ENCODE data around the gene PHF12. TPM values are rescaled to one million over a fixed set of nuclear protein-coding genes. Genes with fewer than 3 reads are reported as not detected.

Gene PHF12
- total and polyA plus RNA-seq, 2 of the 13 experiments (the other 11 are each of a cell fraction or from before 2014, with no cell fraction given), result 9.8 to 17.1 TPM

GRCh38 chr17:28857905-28858800 is 93.2 kb downstream of the PHF12 start:
- BruUV-seq (replicated peaks), result no TSS peak
- peaks cover 19 to 29% of the 10 kb centered on the region in 2 experiments; a peak in 4 of 5 replicates for H3K36me3 ChIP-seq (replicated peaks in 1 of 2; ENCODE audit: control insufficient read depth in 1 of 2, insufficient read depth in 2 of 2, low read length in 2 of 2)
- intact Hi-C loops (cut with micrococcal nuclease; ENCODE audit: unreplicated experiment) (no loop called here), in situ Hi-C loops (cut with HindIII; ENCODE audit: extremely low pct_ligation_motif_present, low pct_unique_long_range_greater_than_20kb) (no loop called here)
- H3K79me2 ChIP-seq (ENCODE audit: insufficient read depth, low read length), result peaks cover 18% of the 10 kb centered on the region
- peaks cover 24% of the 10 kb centered on the region for H3K4me1 ChIP-seq (ENCODE audit: insufficient read depth, low read length)
- no peak for ATAC-seq
- no peaks in the 10 kb centered on the region for H3K9me3 ChIP-seq (ENCODE audit: low read length)
- CTCF ChIA-PET (ENCODE audit: low intra/inter-chr PET ratio, low total read pairs), result no interaction called here
- FAIRE-seq, result no peak
- H3K4me2 ChIP-seq (ENCODE audit: low read depth, low read length), result no peak overlapping the region
- no peak for DNase-seq (ENCODE audit: low spot score)
- no peak overlapping the region for H3K4me3 ChIP-seq (replicated peaks in 1 of 3; ENCODE audit: insufficient read depth in 1 of 3, low read depth in 2 of 3, low read length in 3 of 3)
- WGBS (ENCODE audit: low lambda C conversion rate), result 100% methylated on average over 3 of the region's 3 CpGs
- TF ChIP-seq KAT8 (CRISPR knock-in tag; IDR thresholded peaks at IDR 0.05) (no peak), KLF16 (CRISPR knock-in tag; IDR thresholded peaks at IDR 0.05) (no peak), MTA1 (CRISPR knock-in tag; IDR thresholded peaks at IDR 0.05; ENCODE audit: borderline replicate concordance) (no peak), SALL1 (CRISPR knock-in tag; IDR thresholded peaks at IDR 0.05) (no peak), GTF3A (CRISPR knock-in tag; conservative IDR thresholded peaks at IDR 0.05) (no peak)
- no peak overlapping the region for H2AFZ ChIP-seq (ENCODE audit: low read length)
- no peak overlapping the region for H3K27ac ChIP-seq (ENCODE audit: extremely low read length, insufficient read depth, low read length)
- H4K20me1 ChIP-seq (ENCODE audit: insufficient read depth, low read length), result no peaks in the 10 kb centered on the region
- peaks cover 0 to 2% of the 10 kb centered on the region in 2 experiments; a peak in 1 of 5 replicates for H3K27me3 ChIP-seq (ENCODE audit: control insufficient read depth in 1 of 2, insufficient read depth in 2 of 2, low read length in 2 of 2)
- H3K9ac ChIP-seq (ENCODE audit: insufficient read depth, low read depth, low read length), result no peak overlapping the region
- POLR2A ChIA-PET, result interaction anchor here (1.4 kb wide), 1 partner anchor 15 kb away, joined by 4 read pairs; the partner anchor contains the start of gene FAM222B

DNA sequence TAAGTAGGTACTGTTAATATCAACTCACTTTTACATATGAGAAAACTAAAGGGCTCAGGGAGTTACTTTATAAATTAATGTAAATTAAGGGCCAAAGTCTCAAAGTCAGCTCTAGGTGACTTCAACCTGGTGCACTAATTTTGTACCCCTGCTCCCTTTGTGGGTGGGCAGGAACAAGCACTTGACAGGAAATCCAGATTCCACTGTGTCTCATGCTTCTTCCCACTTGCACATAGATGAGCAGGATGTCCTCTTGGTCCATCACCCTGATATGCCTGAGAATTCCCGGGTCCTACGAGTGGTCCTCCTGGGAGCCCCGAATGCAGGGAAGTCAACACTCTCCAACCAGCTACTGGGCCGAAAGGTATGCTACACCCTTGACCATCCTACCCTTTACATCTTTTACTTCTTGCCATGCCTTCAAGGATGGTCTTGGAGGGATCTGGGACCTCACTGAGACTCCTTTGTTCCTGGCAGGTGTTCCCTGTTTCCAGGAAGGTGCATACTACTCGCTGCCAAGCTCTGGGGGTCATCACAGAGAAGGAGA is 95.2 kb downstream of the PHF12 start:
- intact Hi-C loops (cut with micrococcal nuclease; ENCODE audit: unreplicated experiment), result no loop called here
- TF ChIP-seq ZNF550 (CRISPR knock-in tag; IDR thresholded peaks at IDR 0.05; ENCODE audit: borderline replicate concordance) (no peak), TGIF2 (CRISPR knock-in tag; IDR thresholded peaks at IDR 0.05) (no peak), MEIS2 (CRISPR knock-in tag; IDR thresholded peaks at IDR 0.05) (no peak), CREBL2 (CRISPR knock-in tag; IDR thresholded peaks at IDR 0.05; ENCODE audit: borderline replicate concordance) (no peak), RFXANK (CRISPR knock-in tag; IDR thresholded peaks at IDR 0.05) (no peak), KLF6 (CRISPR knock-in tag; IDR thresholded peaks at IDR 0.05) (no peak), TBX3 (IDR thresholded peaks at IDR 0.05; ENCODE audit: borderline replicate concordance) (no peak), ZMYM2 (CRISPR knock-in tag; IDR thresholded peaks at IDR 0.05) (no peak), TCF7 (IDR thresholded peaks at IDR 0.05; ENCODE audit: low read depth) (no peak)
- TF ChIP-seq, protein P1, sequence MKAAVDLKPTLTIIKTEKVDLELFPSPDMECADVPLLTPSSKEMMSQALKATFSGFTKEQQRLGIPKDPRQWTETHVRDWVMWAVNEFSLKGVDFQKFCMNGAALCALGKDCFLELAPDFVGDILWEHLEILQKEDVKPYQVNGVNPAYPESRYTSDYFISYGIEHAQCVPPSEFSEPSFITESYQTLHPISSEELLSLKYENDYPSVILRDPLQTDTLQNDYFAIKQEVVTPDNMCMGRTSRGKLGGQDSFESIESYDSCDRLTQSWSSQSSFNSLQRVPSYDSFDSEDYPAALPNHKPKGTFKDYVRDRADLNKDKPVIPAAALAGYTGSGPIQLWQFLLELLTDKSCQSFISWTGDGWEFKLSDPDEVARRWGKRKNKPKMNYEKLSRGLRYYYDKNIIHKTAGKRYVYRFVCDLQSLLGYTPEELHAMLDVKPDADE (CRISPR knock-in tag; IDR thresholded peaks at IDR 0.05), result no peak

More for the DNA sequence above, 95.2 kb downstream of the PHF12 start:
- H3K4me2 ChIP-seq (ENCODE audit: low read depth, low read length), result peak overlapping the region; percentile 100
- ATAC-seq (no peak), FAIRE-seq (no peak), DNase-seq (ENCODE audit: low spot score) (no peak)
- peaks cover 18% of the 10 kb centered on the region for H3K79me2 ChIP-seq (ENCODE audit: insufficient read depth, low read length)
- in situ Hi-C loops (cut with HindIII; ENCODE audit: extremely low pct_ligation_motif_present, low pct_unique_long_range_greater_than_20kb), result no loop called here
- peak overlapping the region; percentile 83; the same call in 1 of the 2 replicates for H3K9ac ChIP-seq (ENCODE audit: insufficient read depth, low read depth, low read length)
- H2AFZ ChIP-seq (ENCODE audit: low read length), result no peak overlapping the region
- POLR2A ChIA-PET, result no interaction called here
- BruUV-seq (replicated peaks), result no TSS peak
- no peaks in the 10 kb centered on the region for H3K9me3 ChIP-seq (ENCODE audit: low read length)
- CTCF ChIA-PET (ENCODE audit: low intra/inter-chr PET ratio, low total read pairs), result no interaction called here
- peaks cover 19 to 29% of the 10 kb centered on the region in 2 experiments; a peak in 4 of 5 replicates for H3K36me3 ChIP-seq (replicated peaks in 1 of 2; ENCODE audit: control insufficient read depth in 1 of 2, insufficient read depth in 2 of 2, low read length in 2 of 2)
- H3K27me3 ChIP-seq (ENCODE audit: control insufficient read depth in 1 of 2, insufficient read depth in 2 of 2, low read length in 2 of 2), result peaks cover 0 to 2% of the 10 kb centered on the region in 2 experiments; a peak in 1 of 5 replicates
- H3K27ac ChIP-seq (ENCODE audit: extremely low read length, insufficient read depth, low read length), result no peak overlapping the region
- 95% methylated on average over 5 of the region's 5 CpGs for WGBS (ENCODE audit: low lambda C conversion rate)
- H3K4me3 ChIP-seq (replicated peaks in 1 of 3; ENCODE audit: insufficient read depth in 1 of 3, low read depth in 2 of 3, low read length in 3 of 3), result peak overlapping the region in 2 of 3 experiments; percentile 4 to 92; a peak in 3 of 6 replicates
- H4K20me1 ChIP-seq (ENCODE audit: insufficient read depth, low read length), result no peaks in the 10 kb centered on the region
- peaks cover 17% of the 10 kb centered on the region for H3K4me1 ChIP-seq (ENCODE audit: insufficient read depth, low read length)
